HepG2 (cell line): ENCODE results near the gene MAIP1. TPM values are rescaled to one million over a fixed set of nuclear protein-coding genes. Genes with fewer than 3 reads are reported as not detected.
A peak's percentile ranks its signal among the peaks of the same experiment; 100 is the strongest.

Experiments
- ATF4 ChIP-seq, 2 experiments: fragments of 450-650 bp in 1 of 2; sonication (generic) in 1 of 2; formaldehyde crosslinking; IDR thresholded peaks; 2 replicates each; pipeline versions ENCODE4 v1.5.0 to v1.8.0; 2020 to 2022; ENCODE audit warnings: mild to moderate bottlenecking in 1 of 2, missing genetic modification reagents in 1 of 2
- CCDC6 ChIP-seq: sonication (generic); formaldehyde crosslinking; IDR thresholded peaks from 2 replicates; pipeline ENCODE4 v1.8.1; 2022; ENCODE audit warnings: mild to moderate bottlenecking, missing genetic modification reagents, moderate library complexity
- CERS6 ChIP-seq: sonication (generic); formaldehyde crosslinking; IDR thresholded peaks from 2 replicates; pipeline ENCODE4 v1.5.0; 2020; ENCODE audit warnings: missing genetic modification reagents
- ELF3 ChIP-seq: IDR thresholded peaks from 2 replicates; pipeline ENCODE4 v1.6.1; 2016; ENCODE audit warnings: missing genetic modification reagents, missing compliant biosample characterization
- ELF4 ChIP-seq: sonication (generic); formaldehyde crosslinking; IDR thresholded peaks from 2 replicates; pipeline ENCODE4 v1.5.0; 2020; ENCODE audit warnings: missing genetic modification reagents, mild to moderate bottlenecking, moderate library complexity, borderline replicate concordance
- FOXK2 ChIP-seq: fragments of 450-650 bp; IDR thresholded peaks from 2 replicates; pipeline ENCODE4 v1.6.1; 2016
- JDP2 ChIP-seq: sonication (generic); formaldehyde crosslinking; IDR thresholded peaks from 2 replicates; pipeline ENCODE4 v1.8.1; 2022; ENCODE audit warnings: missing genetic modification reagents, borderline replicate concordance
- POLR2G ChIP-seq: fragments of 200-400 bp; formaldehyde crosslinking; IDR thresholded peaks from 2 replicates; pipeline ENCODE4 v1.6.1; 2018; ENCODE audit warnings: mild to moderate bottlenecking, low read depth, low read length, moderate library complexity
- PRDM15 ChIP-seq: sonication (generic); formaldehyde crosslinking; IDR thresholded peaks from 2 replicates; pipeline ENCODE4 v1.4.0; 2020; ENCODE audit warnings: missing genetic modification reagents
- SALL1 ChIP-seq: sonication (generic); formaldehyde crosslinking; IDR thresholded peaks from 2 replicates; pipeline ENCODE4 v1.8.0; 2022; ENCODE audit warnings: mild to moderate bottlenecking, missing genetic modification reagents
- ZFP1 ChIP-seq: IDR thresholded peaks from 2 replicates; pipeline ENCODE4 v1.6.1; 2016
- ZNF318 ChIP-seq: sonication (generic); formaldehyde crosslinking; IDR thresholded peaks from 2 replicates; pipeline ENCODE4 v1.4.0; 2020; ENCODE audit warnings: mild to moderate bottlenecking, missing genetic modification reagents
- ZNF557 ChIP-seq: sonication (generic); formaldehyde crosslinking; IDR thresholded peaks from 2 replicates; pipeline ENCODE4 v1.4.0; 2020; ENCODE audit warnings: missing genetic modification reagents
- polyA plus RNA-seq, 8 experiments: library from polyadenylated mRNA; depleted of rRNA in 3 of 8; stranded (reverse) in 7 of 8; unstranded in 1 of 8; fragments of >200 nt; fragmentation: Illumina TruSeq in 4 of 8; extraction: Trizol in 4 of 8; gene quantifications; 2 replicates each; pipeline versions ENCODE4 v1.2.1 to v1.2.3, GENCODE V29; 2011 to 2016; ENCODE audit warnings: low read depth in 4 of 8, missing spikeins in 1 of 8, mixed read lengths in 1 of 8; ENCODE audit not compliant: insufficient read depth in 1 of 8
- total RNA-seq, 5 experiments: library from RNA; depleted of rRNA; stranded (reverse); fragments of >200 nt; fragmentation: Illumina TruSeq; extraction: Trizol; gene quantifications; 2 replicates each; pipeline ENCODE4 v1.2.3, GENCODE V29; 2016; ENCODE audit warnings: low read depth in 1 of 5

MAIP1 gene
- total and polyA plus RNA-seq, 2 of the 13 experiments (the other 11 are each of a cell fraction or from before 2014, with no cell fraction given), result 22.3 to 72.9 TPM

- peak; percentile 99 for TF ChIP-seq POLR2G
- TF ChIP-seq PRDM15 (CRISPR knock-in tag), result peak; percentile 82
- 0 out of 2 replicates have a peak, but pooled peaks have one; percentile 58 for TF ChIP-seq ZNF557 (CRISPR knock-in tag)
- TF ChIP-seq SALL1 (CRISPR knock-in tag), result peak; percentile 94
- peak; percentile 91 for TF ChIP-seq ZFP1 (CRISPR knock-in tag)
- 0 out of 2 replicates have a peak, but pooled peaks have one; percentile 16 for TF ChIP-seq FOXK2
- TF ChIP-seq CCDC6, result peak; percentile 87
- TF ChIP-seq ATF4 (CRISPR knock-in tag; IDR thresholded peaks at IDR 0.05), result peak in 1 of 2 experiments; percentile 72; a peak in 2 of 4 replicates
- TF ChIP-seq ELF3, result peak; percentile 68
- TF ChIP-seq JDP2 (CRISPR knock-in tag), result no peak; the same call in 1 of the 2 replicates
- no peak for TF ChIP-seq CERS6 (CRISPR knock-in tag)
- TF ChIP-seq ZNF318 (CRISPR knock-in tag), result no peak; the same call in 1 of the 2 replicates
- peak; percentile 31; the same call in 1 of the 2 replicates for TF ChIP-seq ELF4 (CRISPR knock-in tag)
Measured at GRCh38 chr2:199955339-199956061, at the start of gene MAIP1, which contains the start of gene TYW5 (continued).
